Psoas muscle (tissue), 8 donors: ENCODE results near the gene TBP. TPM values are rescaled to one million over a fixed set of nuclear protein-coding genes. Genes with fewer than 3 reads are reported as not detected.
"Not testable (repeated sequence)": the region's sequence is repeated elsewhere in the genome, so short reads cannot be mapped to it uniquely, and the experiment has no call there.

Source experiments
- ATAC-seq, 4 donors: fragments of 200-7000 bp; cut with Tn5 transposase; one replicate each; pipeline ENCODE4 v1.9.1; 2020; ENCODE audit warnings: moderate library complexity in 3 of 4, mild to moderate bottlenecking in 2 of 4
- DNase-seq, 2 donors: peaks; one replicate each; pipeline ENCODE4 v3.0.0-alpha.2; 2020
- H3K27ac ChIP-seq: fragments of 200-600 bp; one replicate; pipeline ENCODE4 v1.8.0; 2022
- H3K27me3 ChIP-seq, 3 donors: fragments of 200-600 bp in 1 of 3; one replicate each; pipeline versions ENCODE4 v1.6.1 to v1.8.0; 2013 to 2022; ENCODE audit warnings: low read length in 2 of 3, mild to moderate bottlenecking in 2 of 3, moderate library complexity in 1 of 3; ENCODE audit not compliant: insufficient read depth in 3 of 3
- H3K36me3 ChIP-seq, 2 donors: fragments of 200-600 bp in 1 of 2; one replicate each; pipeline versions ENCODE4 v1.6.1 to v1.8.0; 2013 to 2022; ENCODE audit warnings: low read depth in 1 of 2, mild to moderate bottlenecking in 1 of 2, moderate library complexity in 1 of 2; ENCODE audit not compliant: insufficient read depth in 1 of 2
- H3K4me1 ChIP-seq: fragments of 200-600 bp; one replicate; pipeline ENCODE4 v1.8.0; 2022
- H3K4me3 ChIP-seq: fragments of 200-600 bp; one replicate; pipeline ENCODE4 v1.8.0; 2022; ENCODE audit warnings: mild to moderate bottlenecking
- H3K9me3 ChIP-seq: fragments of 200-600 bp; one replicate; pipeline ENCODE4 v1.8.0; 2022
- WGBS, 3 donors: extraction: QIAGEN DNeasy Blood & Tissue Kit; methylation state at CpG; one replicate each; pipeline versions ENCODE4 v1.1.6 to v1.1.7; 2013; 5-methylcytosine and 5-hydroxymethylcytosine counted together
- intact Hi-C, 2 donors: fragments of 100-400 bp; cut with DNase I; formaldehyde crosslinking; loops; one replicate each; pipeline versions ENCODE4 v1.11.0 to v1.14.2; 2022
- polyA plus RNA-seq, 3 donors: library from polyadenylated mRNA; stranded (reverse); fragments of 200-250 nt; gene quantifications; one replicate each; pipeline ENCODE4 v1.2.3, GENCODE V29; 2013
- total RNA-seq, 4 donors: library from RNA; stranded (reverse); fragmentation: NEBNext Ultra II Directional in 2 of 4; extraction: Animal tissue kit (Norgen Biotek cat#: 25700) in 2 of 4; gene quantifications; one replicate each; pipeline versions ENCODE4 v1.2.1 to v1.2.4, GENCODE V29; 2021 to 2023
- TF ChIP-seq, protein P1 (sequence below): fragments of 200-600 bp; IDR thresholded peaks from one replicate; pipeline ENCODE4 v1.8.0; 2022; ENCODE audit warnings: antibody characterized with exemption
- donor health status: healthy with polysubstance abuse.
- donor health status: DM: no; HTN: no; CAD: no; lungs with moderate emphysema.
- donor health status: Bipolar disorder and iron deficiency.
- donor health status: healthy.
- donor health status: DM: yes; HTN: yes; CAD: no.
- donor health status: DM: no; HTN: no; CAD: no.
- donor health status: DM: no; HTN: no; CAD: no.
- donor health status: DM: yes; HTN: yes; CAD: no.

The TBP gene
- total and polyA plus RNA-seq, 7 donors = 6.9 to 20.0 (median 8.3) TPM

DNA sequence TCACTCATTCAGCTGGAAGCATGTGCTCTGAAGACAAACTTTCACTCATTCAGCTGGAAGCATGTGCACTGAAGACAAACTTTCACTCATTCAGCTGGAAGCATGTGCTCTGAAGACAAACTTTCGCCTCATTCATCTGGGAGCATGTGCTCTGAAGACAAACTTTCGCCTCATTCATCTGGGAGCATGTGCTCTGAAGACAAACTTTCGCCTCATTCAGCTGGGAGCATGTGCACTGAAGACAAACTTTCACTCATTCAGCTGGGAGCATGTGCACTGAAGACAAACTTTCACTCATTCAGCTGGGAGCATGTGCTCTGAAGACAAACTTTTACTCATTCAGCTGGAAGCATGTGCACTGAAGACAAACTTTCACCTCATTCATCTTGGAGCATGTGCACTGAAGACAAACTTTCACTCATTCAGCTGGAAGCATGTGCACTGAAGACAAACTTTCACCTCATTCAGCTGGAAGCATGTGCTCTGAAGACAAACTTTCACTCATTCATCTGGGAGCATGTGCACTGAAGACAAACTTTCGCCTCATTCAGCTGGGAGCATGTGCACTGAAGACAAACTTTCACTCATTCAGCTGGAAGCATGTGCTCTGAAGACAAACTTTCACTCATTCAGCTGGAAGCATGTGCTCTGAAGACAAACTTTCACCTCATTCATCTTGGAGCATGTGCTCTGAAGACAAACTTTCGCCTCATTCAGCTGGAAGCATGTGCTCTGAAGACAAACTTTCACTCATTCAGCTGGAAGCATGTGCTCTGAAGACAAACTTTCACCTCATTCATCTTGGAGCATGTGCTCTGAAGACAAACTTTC lies 45.1 kb upstream of the TBP start:
- H3K4me1 ChIP-seq, DNase-seq, H3K9me3 ChIP-seq, H3K27me3 ChIP-seq, H3K36me3 ChIP-seq, intact Hi-C loops, H3K4me3 ChIP-seq, H3K27ac ChIP-seq, ATAC-seq: not testable (repeated sequence)
- WGBS, 3 donors = 93 to 95% (median 95%) methylated on average over 5 of the region's 5 CpGs

DNA sequence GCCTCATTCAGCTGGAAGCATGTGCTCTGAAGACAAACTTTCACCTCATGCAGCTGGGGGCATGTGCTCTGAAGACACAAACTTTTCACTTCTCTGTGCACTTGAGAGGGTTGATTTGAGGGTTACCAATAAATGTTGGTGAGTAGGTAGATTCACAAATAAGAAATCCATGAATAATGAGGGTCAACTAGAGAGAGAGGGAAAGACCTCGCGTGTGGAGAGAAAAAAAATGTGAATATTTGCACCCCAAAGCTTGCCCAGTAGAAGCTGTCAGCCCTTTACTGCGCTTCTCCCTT lies 44.5 kb upstream of the TBP start:
- WGBS, 3 donors = 92 to 95% (median 95%) methylated on average over 3 of the region's 3 CpGs
- H3K36me3 ChIP-seq = no peaks in the 10 kb centered on the region
- H3K4me3 ChIP-seq = no peak overlapping the region
- peaks cover 8% of the 10 kb centered on the region for H3K4me1 ChIP-seq
- no peaks in the 10 kb centered on the region for H3K9me3 ChIP-seq
- H3K27me3 ChIP-seq = no peaks in the 10 kb centered on the region
- ATAC-seq = no peak
- intact Hi-C loops = loop anchor here in 1 of 2 donors (10.0 kb wide), 1 partner anchor 125 kb away; no protein-coding TSS in a partner anchor
- TF ChIP-seq, protein P1, sequence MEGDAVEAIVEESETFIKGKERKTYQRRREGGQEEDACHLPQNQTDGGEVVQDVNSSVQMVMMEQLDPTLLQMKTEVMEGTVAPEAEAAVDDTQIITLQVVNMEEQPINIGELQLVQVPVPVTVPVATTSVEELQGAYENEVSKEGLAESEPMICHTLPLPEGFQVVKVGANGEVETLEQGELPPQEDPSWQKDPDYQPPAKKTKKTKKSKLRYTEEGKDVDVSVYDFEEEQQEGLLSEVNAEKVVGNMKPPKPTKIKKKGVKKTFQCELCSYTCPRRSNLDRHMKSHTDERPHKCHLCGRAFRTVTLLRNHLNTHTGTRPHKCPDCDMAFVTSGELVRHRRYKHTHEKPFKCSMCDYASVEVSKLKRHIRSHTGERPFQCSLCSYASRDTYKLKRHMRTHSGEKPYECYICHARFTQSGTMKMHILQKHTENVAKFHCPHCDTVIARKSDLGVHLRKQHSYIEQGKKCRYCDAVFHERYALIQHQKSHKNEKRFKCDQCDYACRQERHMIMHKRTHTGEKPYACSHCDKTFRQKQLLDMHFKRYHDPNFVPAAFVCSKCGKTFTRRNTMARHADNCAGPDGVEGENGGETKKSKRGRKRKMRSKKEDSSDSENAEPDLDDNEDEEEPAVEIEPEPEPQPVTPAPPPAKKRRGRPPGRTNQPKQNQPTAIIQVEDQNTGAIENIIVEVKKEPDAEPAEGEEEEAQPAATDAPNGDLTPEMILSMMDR = no peak
- H3K27ac ChIP-seq = no peak overlapping the region
- no peak for DNase-seq

DNA sequence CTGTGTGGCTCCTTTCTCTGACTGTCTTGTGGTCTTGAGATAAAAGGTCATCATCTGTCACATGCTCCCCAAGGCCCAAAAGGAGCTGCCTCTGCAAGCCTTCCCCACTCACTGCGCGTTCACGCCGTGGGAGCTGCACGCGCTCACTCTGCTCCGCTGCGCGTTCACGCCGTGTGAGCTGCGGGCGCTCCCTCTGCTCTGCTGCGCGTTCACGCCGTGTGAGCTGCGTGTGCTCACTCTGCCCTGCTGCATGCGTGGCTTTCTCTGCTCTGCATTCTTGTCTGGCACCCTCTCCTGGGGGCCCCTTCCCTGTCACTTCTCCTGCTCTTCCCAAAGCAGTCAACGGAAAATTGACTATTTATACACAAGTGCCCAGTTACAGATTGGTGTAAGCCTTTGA lies 43.5 kb upstream of the TBP start:
- no peak overlapping the region for H3K27ac ChIP-seq
- TF ChIP-seq, protein P1 = no peak
- H3K4me3 ChIP-seq = no peak overlapping the region
- intact Hi-C loops = loop anchor here in 1 of 2 donors (10.0 kb wide), 1 partner anchor 126 kb away; no protein-coding TSS in a partner anchor
- 84 to 89% (median 85%) methylated on average over 20 of the region's 20 CpGs for WGBS, 3 donors
- H3K27me3 ChIP-seq = no peaks in the 10 kb centered on the region
- H3K36me3 ChIP-seq = no peaks in the 10 kb centered on the region
- ATAC-seq = no peak
- H3K4me1 ChIP-seq = peaks cover 2% of the 10 kb centered on the region
- no peaks in the 10 kb centered on the region for H3K9me3 ChIP-seq
- no peak for DNase-seq

DNA sequence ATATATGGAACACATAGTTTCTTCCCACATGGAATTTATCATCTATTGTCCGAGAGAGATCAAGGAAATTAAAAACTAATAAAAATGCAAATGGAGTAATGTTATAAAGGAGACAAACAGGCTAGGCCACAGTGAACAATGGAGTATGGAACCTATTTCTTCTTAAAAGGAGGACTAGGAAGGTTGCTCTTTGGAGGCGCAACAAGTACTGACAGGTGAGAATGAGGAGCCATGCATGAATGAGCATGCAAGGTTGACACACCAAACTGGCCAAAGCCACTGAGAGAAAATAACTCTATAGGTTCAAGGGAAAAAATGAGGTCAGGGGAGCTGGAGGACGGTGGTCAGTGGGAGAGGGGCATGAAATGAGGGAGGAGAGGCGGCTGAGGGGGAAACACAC lies 41.9 kb upstream of the TBP start:
- DNase-seq (no peak), ATAC-seq (no peak)
- Histone ChIP-seq H3K4me3 (no peak overlapping the region), H3K9me3 (no peaks in the 10 kb centered on the region), H3K36me3 (no peaks in the 10 kb centered on the region), H3K4me1 (no peaks in the 10 kb centered on the region), H3K27me3 (no peaks in the 10 kb centered on the region), H3K27ac (no peak overlapping the region)
- intact Hi-C loops = loop anchor here in 1 of 2 donors (10.0 kb wide), 1 partner anchor 127 kb away; no protein-coding TSS in a partner anchor
- 92 to 94% (median 94%) methylated on average over 4 of the region's 4 CpGs for WGBS, 3 donors
- TF ChIP-seq, protein P1 = no peak

DNA sequence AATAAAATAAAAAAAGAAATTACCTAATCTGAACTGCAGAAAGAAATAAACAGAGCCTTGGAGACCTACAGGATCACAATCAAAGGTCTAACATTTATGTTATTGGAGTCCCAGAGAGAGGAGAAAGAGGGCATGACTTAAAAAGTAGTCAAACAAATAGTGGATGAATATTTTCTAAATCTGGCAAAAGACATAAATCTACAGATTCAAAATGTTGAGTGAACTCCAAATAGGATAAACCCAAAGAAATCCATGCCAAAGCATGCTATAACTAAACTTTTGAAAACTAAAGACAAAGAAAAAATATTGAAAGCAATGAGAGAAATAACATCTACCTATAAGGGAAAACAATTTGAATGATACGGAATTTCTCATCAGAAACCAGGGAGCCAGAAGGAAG lies 39.3 kb upstream of the TBP start:
- Histone ChIP-seq H3K4me1 (no peaks in the 10 kb centered on the region), H3K27me3 (no peaks in the 10 kb centered on the region), H3K9me3 (no peaks in the 10 kb centered on the region), H3K27ac (no peak overlapping the region), H3K36me3 (no peaks in the 10 kb centered on the region), H3K4me3 (no peak overlapping the region)
- DNase-seq (no peak), ATAC-seq (no peak)
- TF ChIP-seq, protein P1 = no peak
- intact Hi-C loops = loop anchor here in 1 of 2 donors (5.0 to 10.0 kb wide), 2 partner anchors 130 to 203 kb away; no protein-coding TSS in a partner anchor
- 91 to 96% (median 94%) methylated on average over 1 of the region's 1 CpG for WGBS, 3 donors
